ENCODE results near the gene PLAAT4. TPM values are rescaled to one million over a fixed set of nuclear protein-coding genes. Genes with fewer than 3 reads are reported as not detected.

The PLAAT4 gene
- total and polyA plus RNA-seq, 5 donors: 8.0 to 17.9 (median 13.7) TPM

- H3K4me3 ChIP-seq (ENCODE audit: low read length): no peak overlapping the region
- intact Hi-C loops (cut with DNase I): no loop called here
- H3K27ac ChIP-seq (ENCODE audit: low read length): no peak overlapping the region
- peaks cover 2% of the 10 kb centered on the region for H3K4me1 ChIP-seq (ENCODE audit: control insufficient read depth, insufficient read depth, low read length)
- no peaks in the 10 kb centered on the region for H3K27me3 ChIP-seq (ENCODE audit: control insufficient read depth, insufficient read depth)
- DNase-seq: no peak
- WGBS: 95% methylated on average over 7 of the region's 7 CpGs
- no peaks in the 10 kb centered on the region for H3K9me3 ChIP-seq (ENCODE audit: control insufficient read depth, low read length)
- no peak for ATAC-seq
Measured at GRCh38 chr11:63558459-63559157, 22.0 kb downstream of the PLAAT4 start.

GRCh38 chr11:63560506-63561180 is 24.0 kb downstream of the PLAAT4 start:
- ATAC-seq (peak; percentile 53 to 69), DNase-seq (peak in 2 of 3 donors; percentile 68 to 74)
- intact Hi-C loops (cut with DNase I): no loop called here
- WGBS: 63% methylated on average over 7 of the region's 7 CpGs
- Histone ChIP-seq H3K4me1 (ENCODE audit: control insufficient read depth, insufficient read depth, low read length) (peaks cover 2% of the 10 kb centered on the region), H3K9me3 (ENCODE audit: control insufficient read depth, low read length) (no peaks in the 10 kb centered on the region), H3K4me3 (ENCODE audit: low read length) (no peak overlapping the region), H3K27me3 (ENCODE audit: control insufficient read depth, insufficient read depth) (no peaks in the 10 kb centered on the region), H3K27ac (ENCODE audit: low read length) (no peak overlapping the region)

- Histone ChIP-seq H3K27ac (ENCODE audit: low read length) (no peak within 1 kb of the TSS), H3K4me3 (ENCODE audit: low read length) (no peak within 1 kb of the TSS), H3K4me1 (ENCODE audit: control insufficient read depth, insufficient read depth, low read length) (peaks cover 4% of the 10 kb centered on the region), H3K27me3 (ENCODE audit: control insufficient read depth, insufficient read depth) (no peaks in the 10 kb centered on the region), H3K9me3 (ENCODE audit: control insufficient read depth, low read length) (no peaks in the 10 kb centered on the region)
- intact Hi-C loops (cut with DNase I): no loop called here
- WGBS: 94% methylated on average over 13 of the region's 13 CpGs
- DNase-seq: no peak
- no peak for ATAC-seq
Measured at GRCh38 chr11:63563201-63564055, 26.8 kb downstream of the PLAAT4 start, which contains the start of gene PLAAT2. Gene PLAAT2 (minus strand): TSS chr11:63563379. CDS start chr11:63563324, 55 bp downstream.

GRCh38 chr11:63564056-63564774 is 27.6 kb downstream of the PLAAT4 start:
- H3K9me3 ChIP-seq (ENCODE audit: control insufficient read depth, low read length): no peaks in the 10 kb centered on the region
- peaks cover 4% of the 10 kb centered on the region for H3K4me1 ChIP-seq (ENCODE audit: control insufficient read depth, insufficient read depth, low read length)
- H3K4me3 ChIP-seq (ENCODE audit: low read length): no peak overlapping the region
- no peak for ATAC-seq
- intact Hi-C loops (cut with DNase I): no loop called here
- WGBS: 82% methylated on average over 7 of the region's 7 CpGs
- DNase-seq: no peak
- H3K27me3 ChIP-seq (ENCODE audit: control insufficient read depth, insufficient read depth): no peaks in the 10 kb centered on the region
- no peak overlapping the region for H3K27ac ChIP-seq (ENCODE audit: low read length)

GRCh38 chr11:63564784-63565350 is 28.3 kb downstream of the PLAAT4 start:
- ATAC-seq: no peak
- no peaks in the 10 kb centered on the region for H3K27me3 ChIP-seq (ENCODE audit: control insufficient read depth, insufficient read depth)

GRCh38 chr11:63567044-63567840 is 30.6 kb downstream of the PLAAT4 start:
- no peaks in the 10 kb centered on the region for H3K27me3 ChIP-seq (ENCODE audit: control insufficient read depth, insufficient read depth)
- DNase-seq (no peak), ATAC-seq (peak; percentile 88 to 92)
- peaks cover 2% of the 10 kb centered on the region for H3K4me1 ChIP-seq (ENCODE audit: control insufficient read depth, insufficient read depth, low read length)
- no peaks in the 10 kb centered on the region for H3K9me3 ChIP-seq (ENCODE audit: control insufficient read depth, low read length)
- H3K4me3 ChIP-seq (ENCODE audit: low read length): no peak overlapping the region
- intact Hi-C loops (cut with DNase I): no loop called here
- peak overlapping the region; percentile 66 for H3K27ac ChIP-seq (ENCODE audit: low read length)
- 31% methylated on average over 5 of the region's 5 CpGs for WGBS

More at GRCh38 chr11:63564784-63565350, 28.3 kb downstream of the PLAAT4 start:
- peaks cover 4% of the 10 kb centered on the region for H3K4me1 ChIP-seq (ENCODE audit: control insufficient read depth, insufficient read depth, low read length)
- 83% methylated on average over 4 of the region's 4 CpGs for WGBS
- intact Hi-C loops (cut with DNase I): no loop called here
- no peak overlapping the region for H3K27ac ChIP-seq (ENCODE audit: low read length)
- no peaks in the 10 kb centered on the region for H3K9me3 ChIP-seq (ENCODE audit: control insufficient read depth, low read length)
- H3K4me3 ChIP-seq (ENCODE audit: low read length): no peak overlapping the region
- no peak for DNase-seq

- ATAC-seq (no peak), DNase-seq (no peak)
- intact Hi-C loops (cut with DNase I): no loop called here
- 86% methylated on average over 3 of the region's 3 CpGs for WGBS
- no peak overlapping the region for H3K4me3 ChIP-seq (ENCODE audit: low read length)
- peaks cover 6% of the 10 kb centered on the region for H3K4me1 ChIP-seq (ENCODE audit: control insufficient read depth, insufficient read depth, low read length)
- H3K9me3 ChIP-seq (ENCODE audit: control insufficient read depth, low read length): no peaks in the 10 kb centered on the region
- no peaks in the 10 kb centered on the region for H3K27me3 ChIP-seq (ENCODE audit: control insufficient read depth, insufficient read depth)
- no peak overlapping the region for H3K27ac ChIP-seq (ENCODE audit: low read length)
Measured at GRCh38 chr11:63569570-63569969, 33.0 kb downstream of the PLAAT4 start.

GRCh38 chr11:63572026-63572688 is 35.5 kb downstream of the PLAAT4 start:
- DNase-seq: no peak
- intact Hi-C loops (cut with DNase I): no loop called here
- no peaks in the 10 kb centered on the region for H3K27me3 ChIP-seq (ENCODE audit: control insufficient read depth, insufficient read depth)
- 60% methylated on average over 3 of the region's 3 CpGs for WGBS
- H3K9me3 ChIP-seq (ENCODE audit: control insufficient read depth, low read length): no peaks in the 10 kb centered on the region
- H3K27ac ChIP-seq (ENCODE audit: low read length): no peak overlapping the region
- no peak overlapping the region for H3K4me3 ChIP-seq (ENCODE audit: low read length)
- ATAC-seq: no peak
- peaks cover 10% of the 10 kb centered on the region for H3K4me1 ChIP-seq (ENCODE audit: control insufficient read depth, insufficient read depth, low read length)
